ENCODE results near the gene SPRR2B.
"Not testable (repeated sequence)": the region's sequence is repeated elsewhere in the genome, so short reads cannot be mapped to it uniquely, and the experiment has no call there.

Gene SPRR2B

GRCh38 chr1:153071511-153071910, at the start of gene SPRR2B:
SPRR2B (minus strand) TSS chr1:153071611; CDS start chr1:153070839, 772 bp downstream.
- DNase-seq (ENCODE audit: low read depth in 2 of 3, low spot score in 2 of 3): no peak

GRCh38 chr1:153120945-153121344, 49.5 kb upstream of the SPRR2B start:
- DNase-seq (ENCODE audit: low read depth in 2 of 3, low spot score in 2 of 3): no peak

DNA sequence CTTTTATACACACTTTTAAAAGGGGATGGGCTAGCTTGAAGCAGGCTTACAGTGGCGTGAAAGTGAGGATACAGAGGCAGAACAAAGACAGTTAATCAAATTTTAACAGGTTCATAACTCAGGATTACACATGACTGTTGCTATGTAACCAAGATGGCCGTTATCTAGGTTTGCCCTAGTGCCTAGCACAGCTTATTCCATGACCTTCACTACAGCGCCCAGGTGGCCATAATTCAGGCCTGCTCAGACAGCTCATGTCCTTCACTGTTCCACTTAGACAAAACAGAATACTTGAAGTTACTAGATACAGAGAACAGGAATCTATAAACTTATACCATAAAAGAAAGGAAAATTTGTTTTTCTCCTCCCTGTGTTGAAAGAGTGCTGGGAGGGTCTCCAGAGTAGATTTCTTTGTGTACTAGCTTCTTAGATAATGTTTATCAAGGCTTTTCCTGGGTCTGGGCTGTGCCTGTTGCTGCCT, 48.1 kb upstream of the SPRR2B start:
- no peak for DNase-seq (ENCODE audit: low read depth in 2 of 3, low spot score in 2 of 3)

DNA sequence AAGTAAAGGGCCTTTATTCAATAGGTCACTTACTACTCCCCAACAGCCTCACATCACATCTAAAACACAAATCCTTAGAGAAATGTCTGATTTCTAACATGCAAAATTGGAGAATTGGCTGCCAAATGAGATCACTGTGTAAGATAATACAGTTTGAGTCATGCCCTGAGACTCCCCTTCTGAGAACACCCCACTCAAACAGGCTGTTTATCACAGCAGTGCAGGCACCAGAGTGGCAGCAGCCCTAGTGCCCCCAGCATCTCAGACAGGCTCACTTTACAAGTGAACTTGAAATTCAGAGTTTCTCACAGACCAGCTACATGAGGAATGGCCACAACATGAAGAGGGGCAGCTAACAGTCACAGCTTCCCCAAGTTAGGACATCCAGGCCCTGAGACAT, 43.9 kb upstream of the SPRR2B start:
- DNase-seq (ENCODE audit: low read depth in 2 of 3, low spot score in 2 of 3): not testable (repeated sequence)

DNA sequence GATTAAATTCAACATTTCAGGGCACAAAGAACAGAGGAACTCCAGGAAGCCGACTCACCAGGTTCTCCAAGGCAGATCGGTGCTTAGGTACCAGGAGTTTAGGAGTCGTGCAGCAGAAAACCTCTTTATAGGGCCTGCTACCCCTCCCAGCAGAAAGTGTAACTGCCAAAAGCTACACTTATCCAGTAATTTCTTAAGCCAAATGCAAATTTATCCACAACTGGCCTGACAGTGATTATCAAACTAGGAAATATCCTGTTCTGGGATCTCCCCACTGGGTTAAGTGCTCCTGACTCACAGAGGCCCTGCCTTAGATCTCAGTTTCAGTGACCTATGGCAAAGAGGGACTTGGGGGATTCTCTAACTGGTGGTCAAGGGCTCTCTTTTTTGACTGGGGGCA, 42.0 kb upstream of the SPRR2B start, which contains the start of gene SPRR2F:
TSS of gene SPRR2F (minus strand) at position 101 of the 400 bp plus-strand sequence. CDS start 783 bp downstream, outside the sequence.
- DNase-seq (ENCODE audit: low read depth in 2 of 3, low spot score in 2 of 3): no peak

GRCh38 chr1:153112454-153112853, 41.0 kb upstream of the SPRR2B start:
- DNase-seq (ENCODE audit: low read depth in 2 of 3, low spot score in 2 of 3): not testable (repeated sequence)

- no peak for DNase-seq (ENCODE audit: low read depth in 2 of 3, low spot score in 2 of 3)
These were observed 28.8 kb upstream of the SPRR2B start for GRCh38 chr1:153100245-153100644.

DNA sequence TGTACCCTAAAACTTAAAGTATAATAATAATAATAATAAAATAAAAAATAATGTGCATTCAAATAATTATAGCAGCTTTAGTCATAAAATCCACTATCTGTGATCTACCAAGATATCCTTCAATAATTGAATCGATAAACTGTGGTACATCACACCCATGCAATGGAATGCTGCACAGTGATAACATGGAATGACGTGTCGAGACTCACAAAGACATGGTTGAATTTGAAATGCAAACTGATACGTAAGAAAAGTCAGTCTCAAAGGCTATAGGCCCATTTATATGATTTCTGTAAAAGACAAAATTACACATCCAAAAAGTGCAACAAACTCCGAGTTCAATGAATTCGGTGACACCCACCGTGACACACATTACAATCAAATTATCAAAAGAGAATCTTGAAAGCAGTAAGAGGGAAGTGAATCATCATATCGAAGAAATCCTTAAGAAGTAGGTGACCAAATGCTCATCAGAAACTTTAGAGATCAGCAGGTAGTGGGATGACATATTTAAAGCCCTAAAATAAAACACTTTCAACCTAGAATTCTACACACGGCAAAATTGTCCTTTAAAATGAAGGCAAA, 28.1 kb upstream of the SPRR2B start:
- DNase-seq (ENCODE audit: low read depth in 2 of 3, low spot score in 2 of 3): no peak

DNA sequence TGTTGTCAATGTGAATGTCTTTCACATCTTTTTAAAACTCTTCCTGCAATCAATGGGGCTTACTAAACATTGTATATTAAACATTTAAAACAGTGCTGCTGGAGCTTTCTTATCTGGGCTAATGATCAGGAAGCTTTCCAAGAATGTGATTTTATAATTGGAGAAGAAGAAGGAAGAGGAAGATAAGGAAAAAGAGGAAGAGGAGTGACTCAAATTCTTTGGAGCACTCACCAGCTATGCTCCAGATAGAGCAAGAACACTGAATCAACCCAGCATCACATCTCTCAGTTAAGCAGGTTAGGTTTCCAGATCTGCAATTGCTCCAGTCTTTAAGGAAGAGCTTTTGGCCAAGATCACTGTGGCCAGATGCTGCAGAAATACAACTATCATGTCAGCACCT, 24.4 kb upstream of the SPRR2B start:
- no peak for DNase-seq (ENCODE audit: low read depth in 2 of 3, low spot score in 2 of 3)

- no peak for DNase-seq (ENCODE audit: low read depth in 2 of 3, low spot score in 2 of 3)
These were observed 23.0 kb upstream of the SPRR2B start, which contains the start of gene SPRR2E for GRCh38 chr1:153094426-153094825. SPRR2E (minus strand) TSS chr1:153094526; CDS start chr1:153093751, 775 bp downstream.

DNA sequence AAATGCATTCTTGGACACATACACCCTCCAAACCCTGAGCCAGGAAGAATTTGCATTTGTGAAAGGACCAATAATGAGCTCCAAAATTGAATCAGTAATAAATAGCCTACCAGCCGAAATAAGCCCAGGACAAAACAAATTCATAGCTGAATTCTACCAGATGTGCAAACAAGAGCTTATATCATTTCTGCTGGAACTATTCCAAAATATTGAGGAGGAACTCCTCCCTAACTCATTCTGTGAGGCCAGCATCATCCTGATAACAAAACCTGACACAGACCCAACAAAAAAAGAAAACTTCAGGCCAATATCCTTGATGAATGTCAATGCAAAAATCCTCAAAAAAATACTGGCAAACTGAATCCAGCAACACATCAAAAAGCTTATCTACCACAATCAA, 16.2 kb upstream of the SPRR2B start:
- DNase-seq (ENCODE audit: low read depth in 2 of 3, low spot score in 2 of 3): no peak

DNA sequence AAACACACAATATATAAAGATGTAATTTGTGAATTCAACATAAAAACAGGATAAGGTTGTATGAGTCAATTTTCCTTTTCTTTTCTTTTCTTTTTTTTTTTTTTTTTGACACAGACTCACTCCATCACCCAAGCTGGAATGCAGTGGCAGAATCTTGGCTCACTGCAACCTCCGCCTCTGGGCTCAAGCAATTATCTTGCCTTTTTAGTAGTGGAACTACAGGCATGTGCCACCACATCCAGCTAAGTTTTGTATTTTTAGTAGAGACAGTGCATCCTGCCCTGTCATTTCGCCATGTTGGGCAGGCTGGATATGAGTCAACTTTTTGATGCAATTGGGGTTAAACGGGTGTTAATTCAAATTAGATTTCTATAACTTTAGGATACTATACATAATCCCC, 10.3 kb upstream of the SPRR2B start:
- DNase-seq (ENCODE audit: low read depth in 2 of 3, low spot score in 2 of 3): no peak

GRCh38 chr1:153072806-153073726, 1.7 kb upstream of the SPRR2B start:
- DNase-seq (ENCODE audit: low read depth in 2 of 3, low spot score in 2 of 3): no peak

DNA sequence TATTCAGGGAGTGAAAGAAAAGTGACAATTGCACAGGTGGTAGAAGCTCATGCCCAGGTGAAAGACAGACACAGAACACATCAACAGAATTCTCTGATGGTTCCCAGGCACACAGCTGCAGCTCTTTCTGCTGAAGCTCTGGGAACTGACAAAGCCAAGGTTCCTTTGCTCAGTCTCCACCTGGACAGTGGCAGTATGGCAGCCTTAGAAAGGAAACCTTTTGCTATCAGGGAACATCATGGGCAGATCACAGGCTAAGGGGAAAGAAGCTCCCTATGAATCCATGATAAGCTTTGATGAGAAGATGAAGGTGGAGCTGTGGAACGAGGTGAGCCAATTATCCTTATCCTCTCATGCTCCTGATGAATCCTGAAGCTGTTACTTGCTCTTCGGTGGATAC, 1.2 kb downstream of the SPRR2B start:
- DNase-seq (ENCODE audit: low read depth in 2 of 3, low spot score in 2 of 3): no peak

DNA sequence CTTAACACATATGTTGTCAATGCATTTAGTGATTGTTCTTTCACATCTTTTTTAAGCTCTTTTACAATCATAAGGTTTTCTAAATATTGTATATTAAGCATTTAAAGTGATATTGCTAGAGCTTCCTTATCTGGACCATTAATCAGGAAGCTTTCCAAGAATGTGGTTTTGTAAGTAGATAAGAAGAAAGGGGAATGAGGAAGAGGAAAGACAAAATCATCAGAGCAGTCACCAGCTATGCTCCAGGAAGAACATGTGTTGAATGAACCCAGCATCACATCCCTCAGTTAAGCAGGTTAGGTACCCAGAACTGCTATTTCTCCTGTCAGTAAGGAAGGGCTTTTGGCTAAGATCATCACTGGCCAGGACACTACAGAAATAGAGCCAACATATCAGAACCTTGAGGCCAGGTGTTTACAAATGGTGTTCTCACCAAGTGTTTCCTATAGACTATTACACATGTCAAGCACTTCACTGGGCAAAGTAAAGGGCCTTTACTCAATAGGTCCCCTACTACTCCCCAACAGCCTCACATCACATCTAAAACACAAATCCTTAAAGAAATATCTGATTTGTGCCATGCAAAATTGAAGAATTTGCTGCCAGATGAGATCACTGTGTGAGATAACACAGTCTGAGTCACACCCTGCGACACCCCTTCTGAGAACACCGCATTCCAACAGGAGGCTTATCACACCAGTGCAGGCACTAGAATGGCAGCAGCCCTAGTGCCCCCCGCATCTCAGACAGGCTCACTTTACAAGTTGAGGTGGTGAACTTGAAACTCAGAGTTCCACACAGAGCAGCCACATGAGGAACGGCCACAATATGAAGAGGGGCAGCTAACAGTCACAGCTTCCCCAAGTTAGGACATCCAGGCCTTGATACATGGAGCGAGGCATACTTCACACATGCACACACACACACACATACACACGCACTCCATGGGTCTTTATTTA, 12.3 kb downstream of the SPRR2B start:
- DNase-seq (ENCODE audit: low read depth in 2 of 3, low spot score in 2 of 3): no peak

DNA sequence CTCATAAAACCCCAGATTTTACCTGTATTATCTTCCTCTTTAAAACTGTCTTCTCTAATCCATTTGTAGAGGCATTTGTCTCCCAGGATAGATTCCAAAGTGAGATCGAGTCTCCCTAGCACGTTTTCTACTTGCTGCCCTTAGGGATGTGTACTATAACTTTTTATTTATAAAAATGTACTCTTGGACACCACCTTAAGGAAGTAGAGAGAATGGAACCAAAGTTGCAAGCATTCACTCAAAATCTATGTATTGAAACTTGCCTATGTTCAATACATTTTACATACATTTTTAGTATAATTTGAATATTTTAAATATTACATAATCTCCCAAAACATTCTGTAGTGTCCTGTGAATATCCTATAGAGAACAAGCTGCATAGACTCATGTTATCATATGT, 13.3 kb downstream of the SPRR2B start:
- no peak for DNase-seq (ENCODE audit: low read depth in 2 of 3, low spot score in 2 of 3)

DNA sequence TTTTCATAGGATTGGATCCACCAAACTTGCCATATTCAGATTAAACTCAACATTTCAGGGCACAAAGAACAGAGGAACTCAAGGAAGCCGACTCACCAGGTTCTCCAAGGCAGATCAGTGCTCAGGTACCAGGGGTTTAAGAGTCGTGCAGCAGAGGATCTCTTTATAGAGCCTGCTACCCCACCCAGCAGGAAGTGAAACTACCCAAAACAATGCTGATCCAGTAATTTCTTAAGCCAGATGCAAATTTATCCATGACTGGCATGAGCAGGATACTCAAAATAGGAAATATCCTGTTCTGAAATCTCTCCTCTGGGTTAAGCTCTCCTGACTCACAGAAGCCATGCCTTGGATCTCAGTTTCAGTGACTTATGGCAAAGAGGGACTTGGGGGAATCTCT, 14.0 kb downstream of the SPRR2B start, which contains the start of gene SPRR2A:
TSS of gene SPRR2A (minus strand) at position 138 of the 400 bp plus-strand sequence. CDS start 777 bp downstream, outside the sequence.
- DNase-seq (ENCODE audit: low read depth in 2 of 3, low spot score in 2 of 3): no peak

DNA sequence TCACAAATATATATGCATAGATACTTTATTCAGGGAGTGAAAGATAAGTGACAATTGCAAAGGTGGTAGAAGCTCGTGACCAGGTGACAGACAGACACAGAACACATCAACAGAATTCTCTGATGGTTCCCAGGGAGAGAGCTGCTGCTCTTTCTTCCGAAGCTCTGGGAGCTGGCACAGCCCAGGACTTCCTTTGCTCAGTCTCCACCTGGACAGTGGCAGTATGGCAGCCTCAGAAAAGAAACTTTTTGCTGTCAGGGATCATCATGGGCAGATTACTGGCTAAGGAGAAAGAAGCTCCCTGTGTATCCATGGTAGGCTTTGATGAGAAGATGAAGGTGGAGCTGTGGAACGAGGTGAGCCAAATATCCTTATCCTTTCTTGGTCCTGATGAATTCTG, 15.3 kb downstream of the SPRR2B start:
- DNase-seq (ENCODE audit: low read depth in 2 of 3, low spot score in 2 of 3): not testable (repeated sequence)

DNA sequence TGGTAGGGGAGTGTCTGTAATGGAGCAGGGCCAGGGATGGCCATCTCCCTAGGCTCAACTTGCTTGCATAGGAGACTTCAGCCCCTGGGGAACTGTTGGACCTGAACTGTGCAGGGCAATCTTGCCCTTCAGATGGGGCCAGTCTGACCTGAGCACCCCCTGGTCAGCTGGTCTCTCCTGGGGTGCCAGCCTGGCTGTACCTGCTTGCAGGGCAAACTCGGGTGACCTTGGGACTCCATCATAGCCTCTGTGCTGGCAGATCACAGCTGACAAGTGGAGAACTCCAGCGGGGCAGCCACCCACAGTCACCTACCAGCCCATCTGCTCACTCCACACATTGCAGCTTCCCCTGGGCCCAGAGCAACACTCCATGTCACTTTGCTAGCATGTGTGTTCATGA, 22.2 kb downstream of the SPRR2B start:
- no peak for DNase-seq (ENCODE audit: low read depth in 2 of 3, low spot score in 2 of 3)

DNA sequence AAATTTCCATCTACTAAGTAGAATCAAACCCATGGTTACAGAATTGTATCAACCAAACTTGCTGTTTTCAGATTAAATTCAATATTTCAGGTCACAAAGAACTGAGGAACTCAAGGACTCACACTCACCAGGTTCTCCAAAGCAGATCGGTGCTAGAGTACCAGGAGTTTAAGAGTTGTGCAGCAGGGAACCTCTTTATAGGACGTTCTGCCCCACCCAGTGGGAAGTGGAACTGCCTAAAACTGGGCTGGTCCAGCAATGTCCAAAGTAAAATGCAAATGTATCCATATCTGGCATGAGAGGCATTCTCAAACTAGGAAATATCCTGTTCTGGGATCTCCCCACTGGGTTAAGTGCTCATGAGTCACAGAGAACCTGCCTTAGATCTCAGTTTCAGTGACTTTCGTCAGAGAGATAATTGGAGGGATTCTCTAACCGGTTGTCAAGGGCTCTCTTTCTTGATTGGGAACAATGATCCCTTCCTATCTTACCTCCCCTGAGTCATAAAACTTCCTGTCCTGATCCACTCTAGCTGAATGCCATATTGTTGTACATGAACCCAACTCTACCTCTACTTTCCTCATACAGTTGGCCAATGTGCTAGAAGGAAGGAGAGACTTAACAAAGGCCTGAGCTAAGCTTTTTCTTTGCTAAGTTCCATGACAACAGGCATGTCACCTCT, 30.3 kb downstream of the SPRR2B start, which contains the start of gene SPRR2D:
TSS of gene SPRR2D (minus strand) at position 171 of the 682 bp plus-strand sequence. CDS start 774 bp downstream, outside the sequence.
- DNase-seq (ENCODE audit: low read depth in 2 of 3, low spot score in 2 of 3): no peak
